Measurements from ENCODE around the gene ERP29. TPM values are rescaled to one million over a fixed set of nuclear protein-coding genes. Genes with fewer than 3 reads are reported as not detected.

Gene ERP29
- polyA plus RNA-seq, 1 donor from 2014 or later = 159 TPM

DNA sequence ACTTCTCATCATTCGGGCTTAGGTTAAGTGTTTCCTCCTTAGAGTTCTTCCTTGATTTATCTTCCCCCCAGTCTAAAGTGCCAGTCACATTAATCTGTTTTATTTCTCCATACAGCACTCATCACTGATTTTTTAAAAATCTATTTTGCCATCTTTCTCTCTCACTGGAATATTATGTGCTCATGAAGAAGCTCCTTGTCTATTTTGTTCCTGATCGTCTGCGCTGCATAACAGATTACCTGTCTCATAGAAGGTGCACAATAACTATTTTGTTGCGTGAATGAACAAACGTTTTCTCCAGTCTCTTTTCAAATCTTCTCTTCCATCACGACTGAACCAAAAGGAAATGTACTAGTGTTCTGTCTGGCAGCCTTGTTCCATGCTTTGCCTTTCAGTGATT lies 2.7 kb downstream of the ERP29 start:
- H3K9ac ChIP-seq (ENCODE audit: low read length) = no peak overlapping the region
- TF ChIP-seq RAD21 (conservative IDR thresholded peaks at IDR 0.05) (no peak), MXI1 (conservative IDR thresholded peaks at IDR 0.05; ENCODE audit: poor library complexity, severe bottlenecking) (no peak)
- TF ChIP-seq, protein P1, sequence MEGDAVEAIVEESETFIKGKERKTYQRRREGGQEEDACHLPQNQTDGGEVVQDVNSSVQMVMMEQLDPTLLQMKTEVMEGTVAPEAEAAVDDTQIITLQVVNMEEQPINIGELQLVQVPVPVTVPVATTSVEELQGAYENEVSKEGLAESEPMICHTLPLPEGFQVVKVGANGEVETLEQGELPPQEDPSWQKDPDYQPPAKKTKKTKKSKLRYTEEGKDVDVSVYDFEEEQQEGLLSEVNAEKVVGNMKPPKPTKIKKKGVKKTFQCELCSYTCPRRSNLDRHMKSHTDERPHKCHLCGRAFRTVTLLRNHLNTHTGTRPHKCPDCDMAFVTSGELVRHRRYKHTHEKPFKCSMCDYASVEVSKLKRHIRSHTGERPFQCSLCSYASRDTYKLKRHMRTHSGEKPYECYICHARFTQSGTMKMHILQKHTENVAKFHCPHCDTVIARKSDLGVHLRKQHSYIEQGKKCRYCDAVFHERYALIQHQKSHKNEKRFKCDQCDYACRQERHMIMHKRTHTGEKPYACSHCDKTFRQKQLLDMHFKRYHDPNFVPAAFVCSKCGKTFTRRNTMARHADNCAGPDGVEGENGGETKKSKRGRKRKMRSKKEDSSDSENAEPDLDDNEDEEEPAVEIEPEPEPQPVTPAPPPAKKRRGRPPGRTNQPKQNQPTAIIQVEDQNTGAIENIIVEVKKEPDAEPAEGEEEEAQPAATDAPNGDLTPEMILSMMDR (IDR thresholded peaks at IDR 0.05; ENCODE audit: poor library complexity, severe bottlenecking) = no peak
- H3K79me2 ChIP-seq (replicated peaks; ENCODE audit: insufficient read depth, low read length) = peaks cover 38% of the 10 kb centered on the region
- H3F3A ChIP-seq (ENCODE audit: insufficient read depth, low read length, poor library complexity, severe bottlenecking) = peaks cover 3% of the 10 kb centered on the region
- H3K4me3 ChIP-seq (ENCODE audit: low read length) = no peak overlapping the region
- H3K36me3 ChIP-seq (ENCODE audit: insufficient read depth, low read length) = peaks cover 9% of the 10 kb centered on the region
- H4K20me1 ChIP-seq (ENCODE audit: insufficient read depth) = peaks cover 3% of the 10 kb centered on the region
- H2AFZ ChIP-seq (ENCODE audit: low read depth, low read length) = no peak overlapping the region
- no peaks in the 10 kb centered on the region for H3K9me3 ChIP-seq (ENCODE audit: low read length)
- no peak overlapping the region for H3K4me2 ChIP-seq (ENCODE audit: low read length)
- H3K9me2 ChIP-seq (ENCODE audit: insufficient read depth, low read length) = no peaks in the 10 kb centered on the region
- no peaks in the 10 kb centered on the region for H3K27me3 ChIP-seq (ENCODE audit: insufficient read depth, low read depth, low read length)
- no peak overlapping the region for H3K27ac ChIP-seq (ENCODE audit: low read length)

- Histone ChIP-seq H3K36me3 (ENCODE audit: insufficient read depth, low read length) (peaks cover 9% of the 10 kb centered on the region), H3K79me2 (replicated peaks; ENCODE audit: insufficient read depth, low read length) (peaks cover 38% of the 10 kb centered on the region), H3K9ac (ENCODE audit: low read length) (no peak overlapping the region), H3K27ac (ENCODE audit: low read length) (no peak overlapping the region), H3F3A (ENCODE audit: insufficient read depth, low read length, poor library complexity, severe bottlenecking) (peaks cover 3% of the 10 kb centered on the region), H4K20me1 (ENCODE audit: insufficient read depth) (peaks cover 3% of the 10 kb centered on the region), H3K27me3 (ENCODE audit: insufficient read depth, low read depth, low read length) (no peaks in the 10 kb centered on the region), H3K9me3 (ENCODE audit: low read length) (no peaks in the 10 kb centered on the region), H3K4me2 (ENCODE audit: low read length) (no peak overlapping the region), H2AFZ (ENCODE audit: low read depth, low read length) (no peak overlapping the region), H3K9me2 (ENCODE audit: insufficient read depth, low read length) (no peaks in the 10 kb centered on the region), H3K4me3 (ENCODE audit: low read length) (no peak overlapping the region)
- TF ChIP-seq SMC3 (conservative IDR thresholded peaks at IDR 0.05; ENCODE audit: poor library complexity) = no peak
Observed at GRCh38 chr12:112017041-112017440, 3.8 kb downstream of the ERP29 start.

GRCh38 chr12:112018571-112019237 lies 5.5 kb downstream of the ERP29 start:
- Histone ChIP-seq H3K9ac (ENCODE audit: low read length) (no peak overlapping the region), H3K9me2 (ENCODE audit: insufficient read depth, low read length) (no peaks in the 10 kb centered on the region), H3K79me2 (replicated peaks; ENCODE audit: insufficient read depth, low read length) (peaks cover 38% of the 10 kb centered on the region), H3F3A (ENCODE audit: insufficient read depth, low read length, poor library complexity, severe bottlenecking) (no peaks in the 10 kb centered on the region), H2AFZ (ENCODE audit: low read depth, low read length) (no peak overlapping the region), H3K27ac (ENCODE audit: low read length) (no peak overlapping the region), H3K27me3 (ENCODE audit: insufficient read depth, low read depth, low read length) (no peaks in the 10 kb centered on the region), H3K9me3 (ENCODE audit: low read length) (no peaks in the 10 kb centered on the region), H3K4me2 (ENCODE audit: low read length) (no peak overlapping the region), H4K20me1 (ENCODE audit: insufficient read depth) (peaks cover 3% of the 10 kb centered on the region), H3K4me3 (ENCODE audit: low read length) (no peak overlapping the region), H3K36me3 (ENCODE audit: insufficient read depth, low read length) (peaks cover 9% of the 10 kb centered on the region)
- TF ChIP-seq, protein P1 (IDR thresholded peaks at IDR 0.05; ENCODE audit: poor library complexity, severe bottlenecking) = no peak

All from neural cell (in vitro differentiated cells).